HepG2 (cell line): Measurements from ENCODE around the gene ARHGAP31. TPM values are rescaled to one million over a fixed set of nuclear protein-coding genes. Genes with fewer than 3 reads are reported as not detected.

Experiments used
- ATAC-seq: fragments of 200-7000 bp; cut with Tn5 transposase; 3 replicates; pipeline ENCODE4 v1.9.1; 2020; ENCODE audit warnings: mild to moderate bottlenecking, moderate library complexity
- BruUV-seq: library from RNA; stranded (reverse); fragments of 400-500 nt; replicated peaks from 2 replicates; lab custom pipeline; 2021; lab: Mats Ljungman, UMichigan
- CTCF ChIA-PET: fragments of 300-600 bp; formaldehyde crosslinking; extraction: SDS; loops from one replicate; lab custom pipeline; 2021; ENCODE audit warnings: low total read pairs, inconsistent platforms, low intra/inter-chr PET ratio; lab: Yijun Ruan, JAX
- POLR2A ChIA-PET: fragments of 350-600 bp; sonication (Branson Sonifier 250); formaldehyde crosslinking; loops from one replicate; lab custom pipeline; 2020; ENCODE audit warnings: antibody characterized with exemption, inconsistent platforms; lab: Yijun Ruan, JAX
- DNase-seq: peaks from one replicate; pipeline ENCODE4 v3.0.0-alpha.2; 2015; ENCODE audit warnings: low spot score
- FAIRE-seq: peaks from 3 replicates; lab custom pipeline; 2011; peaks lifted over from hg19 to GRCh38; lab: Jason Lieb, UNC
- H2AFZ ChIP-seq: one replicate; pipeline ENCODE4 v1.6.1; 2011; ENCODE audit warnings: low read length, inconsistent platforms
- H3K27ac ChIP-seq: fragments of 300-600 bp; 3 replicates; pipeline ENCODE4 v1.8.0; 2011; ENCODE audit warnings: mixed run types, mild to moderate bottlenecking, mixed read lengths, low read length, inconsistent platforms; ENCODE audit not compliant: insufficient read depth; ENCODE audit errors: extremely low read length
- H3K27me3 ChIP-seq, 2 experiments: fragments of 200-600 bp in 1 of 2; 2 replicates in 1 of 2; 3 replicates in 1 of 2; pipeline versions ENCODE4 v1.6.0 to v1.8.0; 2011; ENCODE audit warnings: low read length in 2 of 2, mild to moderate bottlenecking in 2 of 2, moderate library complexity in 2 of 2, inconsistent platforms in 1 of 2; ENCODE audit not compliant: insufficient read depth in 2 of 2, control insufficient read depth in 1 of 2
- H3K36me3 ChIP-seq, 2 experiments: fragments of 200-600 bp in 1 of 2; replicated peaks in 1 of 2; 2 replicates in 1 of 2; 3 replicates in 1 of 2; pipeline versions ENCODE4 v1.5.1 to v1.8.0; 2011; ENCODE audit warnings: low read length in 2 of 2, inconsistent platforms in 1 of 2; ENCODE audit not compliant: insufficient read depth in 2 of 2, control insufficient read depth in 1 of 2
- H3K4me1 ChIP-seq: 2 replicates; pipeline ENCODE4 v1.5.1; 2012; ENCODE audit warnings: low read length, inconsistent platforms; ENCODE audit not compliant: insufficient read depth
- H3K4me2 ChIP-seq: 2 replicates; pipeline ENCODE4 v1.6.0; 2011; ENCODE audit warnings: low read depth, low read length, inconsistent platforms
- H3K4me3 ChIP-seq, 3 experiments: fragments of 200-600 bp in 1 of 3; sonication (generic), shearing (Covaris generic) in 1 of 3; replicated peaks in 1 of 3; 2 replicates each; pipeline ENCODE4 v1.5.1; 2011 to 2016; ENCODE audit warnings: low read length in 3 of 3, inconsistent platforms in 2 of 3, low read depth in 2 of 3, mild to moderate bottlenecking in 2 of 3, control low read depth in 1 of 3, mixed read lengths in 1 of 3; ENCODE audit not compliant: insufficient read depth in 1 of 3
- H3K79me2 ChIP-seq: one replicate; pipeline ENCODE4 v1.6.1; 2011; ENCODE audit warnings: low read length, inconsistent platforms; ENCODE audit not compliant: insufficient read depth
- H3K9ac ChIP-seq: 2 replicates; pipeline ENCODE4 v1.6.0; 2011; ENCODE audit warnings: mild to moderate bottlenecking, low read depth, low read length, inconsistent platforms; ENCODE audit not compliant: insufficient read depth
- H3K9me3 ChIP-seq: 2 replicates; pipeline ENCODE4 v1.5.1; 2012; ENCODE audit warnings: mild to moderate bottlenecking, low read length
- H4K20me1 ChIP-seq: 2 replicates; pipeline ENCODE4 v1.6.0; 2011; ENCODE audit warnings: inconsistent platforms, mild to moderate bottlenecking, low read length, moderate library complexity; ENCODE audit not compliant: insufficient read depth
- ATM ChIP-seq: fragments of 450-650 bp; IDR thresholded peaks from 2 replicates; pipeline ENCODE4 v1.7.1; 2017; ENCODE audit warnings: mild to moderate bottlenecking, borderline replicate concordance
- CAMTA2 ChIP-seq: sonication (generic); formaldehyde crosslinking; IDR thresholded peaks from 2 replicates; pipeline ENCODE4 v1.4.0; 2020; ENCODE audit warnings: mild to moderate bottlenecking, missing genetic modification reagents, borderline replicate concordance
- CHCHD3 ChIP-seq: sonication (generic); formaldehyde crosslinking; IDR thresholded peaks from 2 replicates; pipeline ENCODE4 v1.8.0; 2022; ENCODE audit warnings: mild to moderate bottlenecking, missing genetic modification reagents, moderate library complexity
- FOXM1 ChIP-seq: sonication (generic); formaldehyde crosslinking; IDR thresholded peaks from 2 replicates; pipeline ENCODE4 v1.5.0; 2020; ENCODE audit warnings: missing genetic modification reagents
- HCFC1 ChIP-seq: fragments of 150-350 bp; IDR thresholded peaks from 2 replicates; pipeline ENCODE4 v1.6.1; 2014; ENCODE audit warnings: low read depth, low read length
- PAF1 ChIP-seq: IDR thresholded peaks from 2 replicates; pipeline ENCODE4 v1.6.1; 2016; ENCODE audit warnings: missing genetic modification reagents, missing compliant biosample characterization
- THYN1 ChIP-seq: sonication (generic); formaldehyde crosslinking; IDR thresholded peaks from 2 replicates; pipeline ENCODE4 v1.8.1; 2023; ENCODE audit warnings: low read depth, mild to moderate bottlenecking, moderate library complexity, missing genetic modification reagents, borderline replicate concordance
- ZIK1 ChIP-seq: sonication (generic); formaldehyde crosslinking; IDR thresholded peaks from 2 replicates; pipeline ENCODE4 v1.5.0; 2020; ENCODE audit warnings: mild to moderate bottlenecking, low read depth, missing genetic modification reagents, borderline replicate concordance
- ZNF251 ChIP-seq: sonication (generic); formaldehyde crosslinking; IDR thresholded peaks from 2 replicates; pipeline ENCODE4 v1.9.0; 2021; ENCODE audit warnings: mild to moderate bottlenecking, missing genetic modification reagents
- ZNF335 ChIP-seq: sonication (generic); formaldehyde crosslinking; IDR thresholded peaks from 2 replicates; pipeline ENCODE4 v1.4.0; 2020; ENCODE audit warnings: missing genetic modification reagents
- WGBS: methylation state at CpG from one replicate; pipeline ENCODE4 v1.1.6; 2017; ENCODE audit warnings: low lambda C conversion rate; 5-methylcytosine and 5-hydroxymethylcytosine counted together
- in situ Hi-C: cut with HindIII; loops from 2 replicates; pipeline ENCODE4 v1.10.0; 2017; ENCODE audit warnings: low pct_unique_long_range_greater_than_20kb; ENCODE audit not compliant: extremely low pct_ligation_motif_present
- intact Hi-C: fragments of 100-400 bp; cut with micrococcal nuclease; formaldehyde crosslinking; loops from one replicate; pipeline ENCODE4 v1.10.0; 2022; ENCODE audit not compliant: unreplicated experiment
- polyA plus RNA-seq, 8 experiments: library from polyadenylated mRNA; depleted of rRNA in 3 of 8; stranded (reverse) in 7 of 8; unstranded in 1 of 8; fragments of >200 nt; fragmentation: Illumina TruSeq in 4 of 8; extraction: Trizol in 4 of 8; gene quantifications; 2 replicates each; pipeline versions ENCODE4 v1.2.1 to v1.2.3, GENCODE V29; 2011 to 2016; ENCODE audit warnings: low read depth in 4 of 8, missing spikeins in 1 of 8, mixed read lengths in 1 of 8; ENCODE audit not compliant: insufficient read depth in 1 of 8
- total RNA-seq, 5 experiments: library from RNA; depleted of rRNA; stranded (reverse); fragments of >200 nt; fragmentation: Illumina TruSeq; extraction: Trizol; gene quantifications; 2 replicates each; pipeline ENCODE4 v1.2.3, GENCODE V29; 2016; ENCODE audit warnings: low read depth in 1 of 5
- TF ChIP-seq, protein P1 (sequence below): sonication (generic); formaldehyde crosslinking; IDR thresholded peaks from 2 replicates; pipeline ENCODE4 v1.5.0; 2020; ENCODE audit warnings: missing genetic modification reagents
- TF ChIP-seq, protein P2 (sequence below): sonication (generic); formaldehyde crosslinking; IDR thresholded peaks from 2 replicates; pipeline ENCODE4 v1.4.0; 2020; ENCODE audit warnings: missing genetic modification reagents
- TF ChIP-seq, protein P3 (sequence below): sonication (generic); formaldehyde crosslinking; IDR thresholded peaks from 2 replicates; pipeline ENCODE4 v1.4.0; 2020; ENCODE audit warnings: low read depth, mild to moderate bottlenecking, missing genetic modification reagents

ARHGAP31 gene
- total and polyA plus RNA-seq, 2 of the 13 experiments (the other 11 are each of a cell fraction or from before 2014, with no cell fraction given): not detected

DNA sequence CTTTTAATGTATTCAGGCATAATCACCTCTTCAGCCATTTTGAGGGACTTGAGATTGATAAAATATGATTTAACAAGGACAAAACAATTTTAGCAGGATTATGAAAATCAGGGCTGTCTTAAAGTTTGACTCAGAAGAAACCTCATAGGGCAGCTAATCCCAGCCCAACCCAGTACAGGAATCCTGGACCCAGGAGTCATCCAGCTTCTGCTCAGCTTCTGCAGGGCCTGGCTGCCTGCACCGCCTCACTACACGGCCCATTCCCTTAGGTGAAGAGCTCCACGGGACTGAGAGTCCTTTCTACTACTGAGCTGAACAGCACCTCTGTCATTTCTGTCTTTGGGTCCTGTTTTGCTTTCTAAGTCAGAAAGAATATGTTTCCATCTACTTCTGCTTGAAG lies 37.5 kb downstream of the ARHGAP31 start:
- no peak overlapping the region for H3K9ac ChIP-seq
- intact Hi-C loops: no loop called here
- in situ Hi-C loops: no loop called here
- WGBS: 54% methylated on average over 3 of the region's 3 CpGs
- no peaks in the 10 kb centered on the region for H4K20me1 ChIP-seq
- no peak overlapping the region for H2AFZ ChIP-seq
- no peaks in the 10 kb centered on the region for H3K79me2 ChIP-seq
- ChIA-PET POLR2A (no interaction called here), CTCF (no interaction called here)
- FAIRE-seq (no peak), ATAC-seq (0 out of 3 replicates have a peak, but pooled peaks have one; percentile 36), DNase-seq (no peak)
- no peak overlapping the region for H3K4me2 ChIP-seq
- H3K27me3 ChIP-seq: no peaks in the 10 kb centered on the region; a peak in 1 of 5 replicates
- H3K9me3 ChIP-seq: no peaks in the 10 kb centered on the region
- H3K27ac ChIP-seq: no peak overlapping the region
- H3K4me3 ChIP-seq: no peak overlapping the region
- BruUV-seq: no TSS peak
- H3K36me3 ChIP-seq: no peaks in the 10 kb centered on the region
- TF ChIP-seq CAMTA2 (CRISPR knock-in tag) (no peak), FOXM1 (no peak), THYN1 (no peak), PAF1 (CRISPR knock-in tag) (no peak), HCFC1 (no peak), CHCHD3 (CRISPR knock-in tag) (no peak), ATM (no peak), ZNF251 (no peak), ZNF335 (CRISPR knock-in tag) (no peak), ZIK1 (CRISPR knock-in tag) (no peak)
- TF ChIP-seq, protein P1, sequence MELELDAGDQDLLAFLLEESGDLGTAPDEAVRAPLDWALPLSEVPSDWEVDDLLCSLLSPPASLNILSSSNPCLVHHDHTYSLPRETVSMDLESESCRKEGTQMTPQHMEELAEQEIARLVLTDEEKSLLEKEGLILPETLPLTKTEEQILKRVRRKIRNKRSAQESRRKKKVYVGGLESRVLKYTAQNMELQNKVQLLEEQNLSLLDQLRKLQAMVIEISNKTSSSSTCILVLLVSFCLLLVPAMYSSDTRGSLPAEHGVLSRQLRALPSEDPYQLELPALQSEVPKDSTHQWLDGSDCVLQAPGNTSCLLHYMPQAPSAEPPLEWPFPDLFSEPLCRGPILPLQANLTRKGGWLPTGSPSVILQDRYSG (CRISPR knock-in tag): no peak
- TF ChIP-seq, protein P2, sequence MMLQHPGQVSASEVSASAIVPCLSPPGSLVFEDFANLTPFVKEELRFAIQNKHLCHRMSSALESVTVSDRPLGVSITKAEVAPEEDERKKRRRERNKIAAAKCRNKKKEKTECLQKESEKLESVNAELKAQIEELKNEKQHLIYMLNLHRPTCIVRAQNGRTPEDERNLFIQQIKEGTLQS (CRISPR knock-in tag): no peak
- TF ChIP-seq, protein P3, sequence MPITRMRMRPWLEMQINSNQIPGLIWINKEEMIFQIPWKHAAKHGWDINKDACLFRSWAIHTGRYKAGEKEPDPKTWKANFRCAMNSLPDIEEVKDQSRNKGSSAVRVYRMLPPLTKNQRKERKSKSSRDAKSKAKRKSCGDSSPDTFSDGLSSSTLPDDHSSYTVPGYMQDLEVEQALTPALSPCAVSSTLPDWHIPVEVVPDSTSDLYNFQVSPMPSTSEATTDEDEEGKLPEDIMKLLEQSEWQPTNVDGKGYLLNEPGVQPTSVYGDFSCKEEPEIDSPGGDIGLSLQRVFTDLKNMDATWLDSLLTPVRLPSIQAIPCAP (CRISPR knock-in tag): no peak
- peaks cover 16% of the 10 kb centered on the region for H3K4me1 ChIP-seq
